ENCODE data around the gene GAPVD1.

- TF ChIP-seq, protein P1, sequence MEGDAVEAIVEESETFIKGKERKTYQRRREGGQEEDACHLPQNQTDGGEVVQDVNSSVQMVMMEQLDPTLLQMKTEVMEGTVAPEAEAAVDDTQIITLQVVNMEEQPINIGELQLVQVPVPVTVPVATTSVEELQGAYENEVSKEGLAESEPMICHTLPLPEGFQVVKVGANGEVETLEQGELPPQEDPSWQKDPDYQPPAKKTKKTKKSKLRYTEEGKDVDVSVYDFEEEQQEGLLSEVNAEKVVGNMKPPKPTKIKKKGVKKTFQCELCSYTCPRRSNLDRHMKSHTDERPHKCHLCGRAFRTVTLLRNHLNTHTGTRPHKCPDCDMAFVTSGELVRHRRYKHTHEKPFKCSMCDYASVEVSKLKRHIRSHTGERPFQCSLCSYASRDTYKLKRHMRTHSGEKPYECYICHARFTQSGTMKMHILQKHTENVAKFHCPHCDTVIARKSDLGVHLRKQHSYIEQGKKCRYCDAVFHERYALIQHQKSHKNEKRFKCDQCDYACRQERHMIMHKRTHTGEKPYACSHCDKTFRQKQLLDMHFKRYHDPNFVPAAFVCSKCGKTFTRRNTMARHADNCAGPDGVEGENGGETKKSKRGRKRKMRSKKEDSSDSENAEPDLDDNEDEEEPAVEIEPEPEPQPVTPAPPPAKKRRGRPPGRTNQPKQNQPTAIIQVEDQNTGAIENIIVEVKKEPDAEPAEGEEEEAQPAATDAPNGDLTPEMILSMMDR (conservative IDR thresholded peaks at IDR 0.05): no peak
- TF ChIP-seq ZFX (IDR thresholded peaks at IDR 0.05): no peak
These were observed 3.4 kb upstream of the GAPVD1 start for GRCh38 chr9:125258160-125258785.
